Stimulated activated CD4-positive, alpha-beta T cell treated with anti-CD3 and anti-CD28 coated beads, Interleukin-4, amount 100 ng/mL, for 24 hours (primary cell): ENCODE measurements around the gene P2RY13.

Experiments used
- DNase-seq: peaks from one replicate; pipeline ENCODE4 v3.0.0-alpha.2; 2020

Gene P2RY13

GRCh38 chr3:151289445-151289844 is 39.9 kb downstream of the P2RY13 start:
- DNase-seq, result no peak

- DNase-seq, result no peak
These were observed 43.4 kb downstream of the P2RY13 start for GRCh38 chr3:151285940-151286339.

DNA sequence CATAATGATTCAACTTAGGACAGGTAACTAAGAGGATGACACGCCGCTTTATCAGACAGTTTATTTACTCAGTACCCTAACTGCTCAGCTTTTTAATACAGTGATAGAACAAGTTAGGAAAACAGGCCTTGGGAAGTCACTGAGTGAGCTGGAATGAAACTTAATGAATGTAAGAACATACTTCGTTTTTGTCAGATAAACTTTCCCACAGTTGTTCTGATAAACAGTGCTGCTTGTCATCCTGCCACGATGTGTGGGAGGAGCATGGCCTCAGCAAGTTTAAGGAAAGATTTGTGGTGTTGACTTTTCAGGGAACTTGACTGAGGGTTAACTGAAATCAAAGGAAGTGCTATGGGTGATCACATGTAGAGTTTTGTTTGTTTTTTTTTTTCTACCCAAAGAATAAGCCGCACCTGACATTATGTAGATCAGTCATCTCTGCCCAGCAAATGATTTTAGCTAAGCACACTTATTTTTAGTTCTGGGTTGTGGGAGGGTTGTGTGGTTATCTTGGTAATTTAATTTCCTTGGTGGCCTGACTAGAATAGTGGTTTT is 45.4 kb downstream of the P2RY13 start:
- peak; percentile 13 for DNase-seq

DNA sequence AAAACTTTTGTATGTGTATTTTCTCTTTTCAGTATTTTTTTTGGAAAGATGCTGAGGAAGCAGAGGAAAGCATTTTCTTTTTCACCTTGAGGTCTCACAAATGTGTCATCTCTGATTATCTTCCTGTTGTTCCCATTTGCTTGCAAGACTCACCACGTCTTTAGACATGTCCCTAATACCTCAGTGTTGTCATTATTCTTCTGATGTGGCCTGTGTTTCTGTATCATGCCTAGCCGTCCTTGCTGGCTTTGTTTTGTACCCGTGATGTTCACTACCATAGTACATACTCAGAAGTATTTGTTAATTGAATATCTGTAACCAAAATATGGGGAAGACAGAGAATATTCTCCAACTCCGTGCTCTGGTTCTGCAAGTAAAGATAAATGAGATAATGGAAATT is 46.0 kb downstream of the P2RY13 start:
- DNase-seq, result no peak

- DNase-seq, result no peak
These were observed 46.4 kb downstream of the P2RY13 start for GRCh38 chr3:151282921-151283320.

- DNase-seq, result no peak
These were observed 47.6 kb downstream of the P2RY13 start for GRCh38 chr3:151281671-151282324.

DNA sequence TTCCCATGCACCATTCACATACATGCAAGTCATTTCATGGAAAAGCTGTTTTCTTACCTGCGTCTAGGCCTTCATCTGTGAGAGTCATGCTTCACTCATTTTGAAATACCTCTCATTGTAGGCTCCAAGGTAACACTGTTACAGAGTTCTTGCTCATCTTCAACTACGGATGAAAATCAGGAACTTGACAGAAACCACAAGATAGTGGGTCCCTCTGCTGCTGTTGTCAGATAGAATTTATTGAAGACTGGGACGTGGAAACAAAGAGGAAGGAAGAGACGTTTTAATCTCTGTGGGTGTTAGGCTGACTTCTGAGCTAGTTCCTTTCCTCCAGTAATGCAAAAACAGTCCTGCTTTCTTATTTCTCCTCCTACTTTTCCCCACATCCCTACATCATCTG is 51.1 kb downstream of the P2RY13 start, which contains the start of gene P2RY14:
TSS of gene P2RY14 (minus strand) at position 313 of the 400 bp plus-strand sequence. CDS start 64,226 bp downstream, outside the sequence.
- no peak for DNase-seq

- peak; percentile 11 for DNase-seq
These were observed 52.7 kb downstream of the P2RY13 start for GRCh38 chr3:151276687-151277042.
